Measurements from ENCODE around the gene TXNDC16.

Gene TXNDC16

DNA sequence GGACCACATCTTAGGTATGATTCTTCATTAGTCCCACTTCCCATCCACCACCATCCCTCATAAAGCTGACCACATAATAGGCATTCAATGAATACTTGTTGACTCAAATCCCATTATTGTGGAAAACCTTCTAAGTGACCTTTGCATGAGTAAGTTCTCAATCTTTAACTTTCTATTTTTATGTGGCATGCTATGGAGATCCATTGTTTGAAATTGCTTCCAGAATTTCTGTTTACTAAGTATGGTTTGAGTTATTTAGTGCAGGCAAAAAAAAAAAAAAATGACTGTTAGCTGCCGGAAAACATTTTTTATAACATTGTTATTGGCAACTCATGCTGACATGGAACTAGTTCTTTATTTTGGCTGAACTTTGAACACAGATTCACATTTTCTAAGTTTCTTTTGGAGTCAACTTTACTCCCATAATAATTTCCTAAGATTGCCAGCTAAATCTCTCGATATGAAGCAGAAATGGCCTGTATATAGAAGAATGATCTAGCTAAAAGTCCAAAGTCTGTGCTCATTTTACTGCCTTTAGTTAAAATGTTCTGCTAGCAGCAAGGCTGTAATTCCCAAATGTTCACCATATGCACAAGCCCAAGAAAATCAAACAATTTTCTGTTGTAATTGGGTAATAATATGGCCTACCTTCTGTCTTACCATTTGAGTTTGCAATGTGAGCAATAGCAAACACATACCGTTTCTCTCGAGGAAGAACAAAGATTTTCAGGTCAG, 160.3 kb downstream of the TXNDC16 start:
- DNase-seq (ENCODE audit: low read depth in 2 of 2): no peak
